Karpas-422 (cell line): ENCODE results near the gene ATF1. TPM values are rescaled to one million over a fixed set of nuclear protein-coding genes. Genes with fewer than 3 reads are reported as not detected.

Source experiments
- DNase-seq: peaks from one replicate; pipeline ENCODE4 v3.0.0-alpha.2; 2015
- H2AFZ ChIP-seq: fragments of 200-600 bp; sonication (generic); 2 replicates; pipeline ENCODE4 v1.6.1; 2014; ENCODE audit warnings: antibody characterized with exemption, low read length, mixed read lengths
- H3K27ac ChIP-seq: fragments of 200-600 bp; sonication (generic); 2 replicates; pipeline ENCODE4 v1.5.1; 2014; ENCODE audit warnings: mild to moderate bottlenecking, low read length, moderate library complexity
- H3K27me3 ChIP-seq: fragments of 200-600 bp; sonication (generic); 2 replicates; pipeline ENCODE4 v1.6.1; 2014; ENCODE audit warnings: low read length, mixed read lengths
- H3K36me3 ChIP-seq: fragments of 200-600 bp; sonication (generic); 2 replicates; pipeline ENCODE4 v1.6.1; 2014; ENCODE audit warnings: low read length, mixed read lengths; ENCODE audit not compliant: insufficient read depth
- H3K4me1 ChIP-seq: fragments of 200-600 bp; sonication (generic); 2 replicates; pipeline ENCODE4 v1.6.1; 2014; ENCODE audit warnings: mild to moderate bottlenecking, low read length, mixed read lengths
- H3K4me2 ChIP-seq: fragments of 200-600 bp; sonication (generic); 2 replicates; pipeline ENCODE4 v1.6.1; 2014; ENCODE audit warnings: low read length, low read depth, mild to moderate bottlenecking; ENCODE audit not compliant: poor library complexity, severe bottlenecking
- H3K4me3 ChIP-seq: fragments of 200-600 bp; sonication (generic); 2 replicates; pipeline ENCODE4 v1.5.1; 2014; ENCODE audit warnings: mild to moderate bottlenecking, antibody characterized with exemption, low read length, mixed read lengths
- H3K79me2 ChIP-seq: fragments of 200-600 bp; sonication (generic); 2 replicates; pipeline ENCODE4 v1.6.1; 2014; ENCODE audit warnings: mild to moderate bottlenecking, low read length, mixed read lengths
- H3K9ac ChIP-seq: fragments of 200-600 bp; sonication (generic); 2 replicates; pipeline ENCODE4 v1.6.0; 2014; ENCODE audit warnings: low read length
- H3K9me2 ChIP-seq: fragments of 200-600 bp; sonication (generic), shearing (Covaris generic); replicated peaks from 2 replicates; pipeline ENCODE4 v1.6.0; 2014; ENCODE audit warnings: mild to moderate bottlenecking, low read length, moderate library complexity; ENCODE audit not compliant: insufficient read depth
- H3K9me3 ChIP-seq: fragments of 300-700, 200-600 bp; sonication (generic); 2 replicates; pipeline ENCODE4 v1.6.1; 2014; ENCODE audit warnings: low read length, mixed read lengths
- H4K20me1 ChIP-seq: fragments of 200-600 bp; sonication (generic); 2 replicates; pipeline ENCODE4 v1.6.1; 2014; ENCODE audit warnings: mild to moderate bottlenecking, antibody characterized with exemption, low read length, low read depth; ENCODE audit not compliant: insufficient read depth
- total RNA-seq: library from RNA; depleted of rRNA; stranded (reverse); fragments of >200 nt; shearing (Covaris generic); gene quantifications from 2 replicates; pipeline ENCODE4 v1.2.3, GENCODE V29; 2014; ENCODE audit warnings: low replicate concordance; rRNA removed

The ATF1 gene
- 32.6 and 105 TPM in 2 replicates for total RNA-seq

DNA sequence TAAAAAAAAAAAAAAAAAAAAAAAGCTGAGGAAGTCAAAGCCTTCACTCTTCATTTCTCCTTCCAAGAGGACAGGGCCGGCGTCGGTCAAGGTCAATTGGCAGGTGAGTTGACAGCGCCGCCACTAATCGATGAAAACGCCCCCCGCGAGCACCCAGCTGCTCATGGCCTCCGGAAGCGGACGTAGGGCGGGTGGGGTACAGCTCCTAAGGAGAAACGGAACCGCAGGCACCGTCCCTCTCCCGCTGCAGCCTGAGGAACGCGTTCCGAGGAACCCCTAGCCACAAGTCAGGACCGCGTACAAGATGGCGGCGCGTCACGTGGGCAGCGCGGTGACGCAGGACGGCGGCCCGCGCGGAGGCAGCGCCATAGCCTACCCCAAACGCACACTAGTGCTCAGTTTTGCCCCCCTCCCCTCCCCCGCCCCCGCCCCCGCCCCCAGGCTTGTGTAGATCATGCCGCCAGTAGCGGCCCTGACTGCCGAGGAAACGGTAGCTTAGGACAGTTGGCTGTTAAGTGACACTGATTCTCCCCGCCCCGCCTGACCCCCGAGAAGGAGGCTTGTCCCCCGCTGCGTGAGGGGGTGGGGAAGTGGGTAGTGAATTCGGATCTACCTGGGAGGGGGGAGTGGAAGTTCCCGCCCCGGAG is at the start of gene ATF1:
Gene ATF1 (plus strand): TSS at position 463 of the 647 bp plus-strand sequence. CDS start 16,045 bp downstream, outside the sequence.
- peaks cover 23% of the 10 kb centered on the region for H3K4me1 ChIP-seq
- peak; percentile 97 for DNase-seq
- no peaks in the 10 kb centered on the region for H3K9me2 ChIP-seq
- H3K4me3 ChIP-seq = peak within 1 kb of the TSS; percentile 84
- no peaks in the 10 kb centered on the region for H3K9me3 ChIP-seq
- peaks cover 60% of the 10 kb centered on the region for H3K79me2 ChIP-seq
- H3K27ac ChIP-seq = peak within 1 kb of the TSS; percentile 90
- peak within 1 kb of the TSS; percentile 10; the same call in 1 of the 2 replicates for H2AFZ ChIP-seq
- peak within 1 kb of the TSS; percentile 98 for H3K9ac ChIP-seq
- H4K20me1 ChIP-seq = no peaks in the 10 kb centered on the region
- H3K27me3 ChIP-seq = no peaks in the 10 kb centered on the region
- H3K36me3 ChIP-seq = no peaks in the 10 kb centered on the region
- peak within 1 kb of the TSS; percentile 97 for H3K4me2 ChIP-seq

DNA sequence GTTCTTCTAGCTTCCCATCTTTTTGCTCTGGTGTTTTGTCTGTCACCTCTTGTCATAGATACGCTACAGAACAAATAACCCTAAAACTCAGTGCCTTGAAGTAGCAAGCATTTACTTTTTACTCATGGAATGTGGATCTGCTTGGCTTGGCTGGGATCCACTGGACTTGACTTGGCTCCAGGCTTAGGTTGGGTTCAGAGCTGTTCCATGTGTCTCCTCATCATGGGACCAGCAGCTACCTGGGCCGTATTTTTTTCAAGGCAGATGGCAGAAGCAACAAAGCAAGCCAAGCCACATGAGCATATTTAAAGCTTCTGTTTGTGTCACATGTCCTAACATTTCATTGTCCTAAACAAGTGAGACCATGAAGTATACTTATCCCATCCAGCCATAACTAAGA is 48.7 kb upstream of the ATF1 start:
- no peak for DNase-seq
- Histone ChIP-seq H3K9me3 (no peaks in the 10 kb centered on the region), H3K79me2 (no peaks in the 10 kb centered on the region), H3K4me3 (no peak overlapping the region), H3K27me3 (no peaks in the 10 kb centered on the region), H3K4me1 (no peaks in the 10 kb centered on the region), H3K9ac (no peak overlapping the region), H3K4me2 (no peak overlapping the region), H2AFZ (no peak overlapping the region), H3K36me3 (peaks cover 29% of the 10 kb centered on the region; the same call in 1 of the 2 replicates), H4K20me1 (no peaks in the 10 kb centered on the region), H3K27ac (no peak overlapping the region), H3K9me2 (no peaks in the 10 kb centered on the region)

DNA sequence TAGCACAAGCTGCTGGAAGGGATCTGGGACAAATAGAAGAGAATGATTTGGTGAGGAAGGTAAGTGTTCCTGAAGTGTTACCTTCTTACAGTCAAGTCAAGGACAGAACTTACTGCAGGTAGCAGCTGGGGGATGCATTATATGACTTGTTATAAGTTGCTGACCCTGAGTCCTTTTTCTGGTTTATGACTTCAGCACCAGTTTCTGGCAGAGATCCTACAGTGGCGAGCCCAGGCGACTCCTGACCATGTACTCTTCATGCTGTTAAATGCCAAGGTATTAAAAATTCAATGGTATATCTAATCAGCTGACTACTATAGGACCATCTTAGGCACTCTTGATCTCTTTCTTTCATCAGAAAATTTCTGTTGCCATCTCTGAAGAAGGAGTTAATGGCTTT is 45.1 kb upstream of the ATF1 start:
- no peaks in the 10 kb centered on the region for H4K20me1 ChIP-seq
- no peaks in the 10 kb centered on the region for H3K9me2 ChIP-seq
- no peaks in the 10 kb centered on the region for H3K79me2 ChIP-seq
- no peak overlapping the region for H2AFZ ChIP-seq
- DNase-seq = no peak
- H3K27ac ChIP-seq = no peak overlapping the region
- H3K4me3 ChIP-seq = no peak overlapping the region
- H3K9me3 ChIP-seq = no peaks in the 10 kb centered on the region
- no peaks in the 10 kb centered on the region for H3K27me3 ChIP-seq
- H3K4me2 ChIP-seq = no peak overlapping the region
- no peak overlapping the region for H3K9ac ChIP-seq
- no peaks in the 10 kb centered on the region; the same call in 1 of the 2 replicates for H3K4me1 ChIP-seq
- H3K36me3 ChIP-seq = peaks cover 32% of the 10 kb centered on the region

DNA sequence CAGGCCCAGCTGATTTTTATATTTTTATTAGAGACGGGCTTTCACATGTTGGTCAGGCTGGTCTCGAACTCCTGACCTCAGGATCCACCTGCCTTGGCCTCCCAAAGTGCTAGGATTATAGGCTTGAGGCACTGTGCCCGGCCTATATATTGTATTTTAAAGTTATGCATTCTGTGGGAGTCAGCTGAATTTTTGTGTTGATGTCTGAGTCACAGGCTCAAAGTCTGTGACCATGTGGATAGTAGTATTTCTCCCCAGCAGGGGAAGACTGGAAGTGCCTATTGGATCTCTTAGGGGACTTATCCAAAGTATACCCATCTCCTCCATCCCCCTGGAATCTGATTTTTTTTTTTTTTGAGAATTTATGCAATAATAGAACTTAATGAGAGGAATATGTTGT is 43.8 kb upstream of the ATF1 start:
- Histone ChIP-seq H3K36me3 (peaks cover 37% of the 10 kb centered on the region), H3K79me2 (no peaks in the 10 kb centered on the region)
- DNase-seq = no peak

DNA sequence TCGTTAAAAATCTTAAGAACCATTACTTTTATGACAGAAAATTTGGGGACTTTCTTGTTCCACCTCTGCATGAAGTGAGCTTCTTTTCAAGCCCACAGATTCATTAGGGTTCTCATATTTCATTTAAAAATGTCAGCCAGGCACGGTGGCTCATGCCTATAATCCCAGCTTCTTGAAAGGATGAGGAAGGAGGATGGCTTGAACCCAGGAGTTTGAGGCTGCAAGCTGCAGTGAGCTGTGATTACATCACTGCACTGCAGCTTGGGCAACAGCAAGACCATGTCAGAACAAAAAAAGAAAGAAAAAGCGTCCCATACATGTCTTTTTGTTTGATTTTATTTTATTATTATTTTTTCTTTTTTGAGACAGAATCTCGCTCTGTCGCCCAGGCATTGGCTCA is 43.4 kb upstream of the ATF1 start:
- peaks cover 33% of the 10 kb centered on the region for H3K36me3 ChIP-seq
- no peak overlapping the region for H2AFZ ChIP-seq
- no peak overlapping the region for H3K27ac ChIP-seq
- H3K9me3 ChIP-seq = no peaks in the 10 kb centered on the region
- H3K4me2 ChIP-seq = no peak overlapping the region
- H3K27me3 ChIP-seq = no peaks in the 10 kb centered on the region
- H3K9me2 ChIP-seq = no peaks in the 10 kb centered on the region
- no peak overlapping the region for H3K9ac ChIP-seq
- no peaks in the 10 kb centered on the region; the same call in 1 of the 2 replicates for H3K4me1 ChIP-seq
- no peak for DNase-seq
- no peak overlapping the region for H3K4me3 ChIP-seq
- H3K79me2 ChIP-seq = no peaks in the 10 kb centered on the region
- no peaks in the 10 kb centered on the region for H4K20me1 ChIP-seq

More for the DNA sequence above, 43.8 kb upstream of the ATF1 start:
- Histone ChIP-seq H3K27ac (no peak overlapping the region), H3K9me2 (no peaks in the 10 kb centered on the region), H3K9ac (no peak overlapping the region), H3K4me2 (no peak overlapping the region), H2AFZ (no peak overlapping the region), H3K4me1 (no peaks in the 10 kb centered on the region; the same call in 1 of the 2 replicates), H3K9me3 (no peaks in the 10 kb centered on the region), H3K4me3 (no peak overlapping the region), H4K20me1 (no peaks in the 10 kb centered on the region), H3K27me3 (no peaks in the 10 kb centered on the region)

DNA sequence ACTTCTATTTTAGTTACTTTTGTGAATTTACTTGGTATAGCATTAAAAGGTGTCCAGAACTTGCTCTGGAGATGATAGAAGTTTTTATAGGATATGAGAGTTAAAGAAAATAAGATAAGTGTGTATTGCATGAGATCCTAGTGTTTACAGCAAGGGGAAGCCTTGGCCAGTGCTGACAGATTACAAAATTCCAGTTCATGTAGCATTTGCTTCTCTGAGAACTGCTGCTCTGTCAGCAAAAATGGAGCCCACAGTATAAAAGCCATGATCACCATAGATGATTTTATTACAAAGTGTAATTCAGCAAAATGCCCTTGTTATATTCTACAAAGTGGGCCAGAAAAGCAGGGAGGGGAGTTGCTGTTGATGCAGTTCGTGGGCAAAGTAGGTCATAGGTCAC is 40.0 kb upstream of the ATF1 start:
- no peaks in the 10 kb centered on the region; the same call in 1 of the 2 replicates for H3K4me1 ChIP-seq
- no peaks in the 10 kb centered on the region for H3K9me2 ChIP-seq
- no peak overlapping the region for H3K9ac ChIP-seq
- H3K4me3 ChIP-seq = no peak overlapping the region
- no peak for DNase-seq
- H3K9me3 ChIP-seq = no peaks in the 10 kb centered on the region
- peaks cover 39% of the 10 kb centered on the region for H3K36me3 ChIP-seq
- no peaks in the 10 kb centered on the region for H3K27me3 ChIP-seq
- H2AFZ ChIP-seq = no peak overlapping the region
- no peaks in the 10 kb centered on the region for H4K20me1 ChIP-seq
- H3K27ac ChIP-seq = no peak overlapping the region
- H3K4me2 ChIP-seq = no peak overlapping the region
- H3K79me2 ChIP-seq = no peaks in the 10 kb centered on the region

DNA sequence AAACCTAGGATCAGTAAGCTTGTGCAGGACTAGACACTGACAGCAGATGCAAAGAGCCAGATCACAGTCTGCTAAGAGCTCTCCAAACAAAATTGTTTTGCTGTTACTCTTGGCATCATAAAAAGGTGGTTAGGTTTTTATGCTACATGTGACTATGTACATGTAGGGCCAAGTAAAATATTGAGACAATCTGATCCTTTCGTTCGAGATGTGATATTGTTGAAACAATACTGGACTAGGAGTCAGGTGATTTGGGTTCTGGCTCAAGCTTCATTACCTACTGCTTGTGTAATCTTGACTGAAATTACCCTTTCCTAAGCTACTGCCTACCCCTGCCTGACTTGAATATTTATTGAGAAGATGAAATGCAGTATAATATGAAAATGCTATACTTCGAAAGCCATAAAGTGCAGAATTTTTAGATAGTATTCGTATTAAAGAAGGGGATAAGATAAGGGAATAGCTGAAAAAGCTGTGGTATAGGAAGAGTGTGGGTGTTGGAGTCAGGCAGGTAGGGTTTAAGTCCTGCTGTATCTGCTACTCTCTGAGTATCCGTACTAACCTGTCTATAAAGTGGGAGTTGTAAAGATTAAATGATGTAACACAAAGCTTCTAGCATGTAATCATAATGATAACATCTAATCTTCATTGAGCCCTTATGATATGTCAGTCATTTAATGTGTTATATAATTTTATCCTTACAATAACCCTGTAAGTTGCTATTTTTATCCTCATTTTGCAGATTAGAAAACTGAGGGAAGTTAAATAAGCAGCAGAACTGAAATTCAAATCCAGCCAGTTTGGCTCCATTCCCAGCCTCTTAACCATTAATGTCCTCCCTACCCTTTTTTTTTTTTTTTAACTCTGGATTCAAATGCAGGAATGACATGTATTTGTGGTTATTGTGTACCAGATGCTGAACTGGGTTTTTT is 38.6 kb upstream of the ATF1 start:
- Histone ChIP-seq H3K27me3 (no peaks in the 10 kb centered on the region), H3K4me3 (no peak overlapping the region), H3K9ac (no peak overlapping the region), H3K79me2 (no peaks in the 10 kb centered on the region), H3K9me3 (no peaks in the 10 kb centered on the region), H2AFZ (no peak overlapping the region), H4K20me1 (no peaks in the 10 kb centered on the region), H3K4me2 (no peak overlapping the region), H3K4me1 (no peaks in the 10 kb centered on the region; the same call in 1 of the 2 replicates), H3K36me3 (peaks cover 43% of the 10 kb centered on the region), H3K27ac (no peak overlapping the region), H3K9me2 (no peaks in the 10 kb centered on the region)
- no peak for DNase-seq

DNA sequence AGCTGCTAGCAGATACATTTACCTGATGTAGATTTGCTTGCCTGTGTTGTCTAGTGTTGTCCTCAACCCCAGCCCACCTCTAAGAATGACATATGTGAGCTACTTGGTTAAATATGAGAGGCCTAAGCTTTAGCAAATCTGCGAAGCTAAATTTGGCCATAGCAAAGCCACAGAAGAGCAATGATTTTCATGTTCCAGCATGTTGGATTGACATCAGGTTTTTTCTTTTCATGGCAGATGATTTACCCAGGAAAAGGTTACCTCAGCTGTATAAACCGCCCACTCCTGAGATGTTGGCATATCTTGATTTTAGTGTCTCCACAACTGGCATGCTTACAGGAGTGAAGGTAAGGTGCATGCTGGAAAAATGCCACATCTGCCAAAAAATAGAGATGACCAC is 36.4 kb upstream of the ATF1 start:
- Histone ChIP-seq H3K4me2 (no peak overlapping the region), H3K27me3 (no peaks in the 10 kb centered on the region), H3K9me2 (no peaks in the 10 kb centered on the region), H3K9ac (no peak overlapping the region), H3K79me2 (no peaks in the 10 kb centered on the region), H2AFZ (no peak overlapping the region), H3K36me3 (peaks cover 43% of the 10 kb centered on the region), H4K20me1 (no peaks in the 10 kb centered on the region), H3K9me3 (no peaks in the 10 kb centered on the region), H3K27ac (no peak overlapping the region), H3K4me3 (no peak overlapping the region), H3K4me1 (no peaks in the 10 kb centered on the region; the same call in 1 of the 2 replicates)
- DNase-seq = no peak
